RCC 7860 (cell line): ENCODE data around the gene IDH3G.
"Not testable (repeated sequence)": the region's sequence is repeated elsewhere in the genome, so short reads cannot be mapped to it uniquely, and the experiment has no call there.

Source experiments
- DNase-seq: peaks from one replicate; pipeline ENCODE4 v3.0.0-alpha.2; 2015; ENCODE audit warnings: low spot score
- FAIRE-seq: peaks from 2 replicates; lab custom pipeline; 2012; peaks lifted over from hg19 to GRCh38; lab: Jason Lieb, UNC

The IDH3G gene

DNA sequence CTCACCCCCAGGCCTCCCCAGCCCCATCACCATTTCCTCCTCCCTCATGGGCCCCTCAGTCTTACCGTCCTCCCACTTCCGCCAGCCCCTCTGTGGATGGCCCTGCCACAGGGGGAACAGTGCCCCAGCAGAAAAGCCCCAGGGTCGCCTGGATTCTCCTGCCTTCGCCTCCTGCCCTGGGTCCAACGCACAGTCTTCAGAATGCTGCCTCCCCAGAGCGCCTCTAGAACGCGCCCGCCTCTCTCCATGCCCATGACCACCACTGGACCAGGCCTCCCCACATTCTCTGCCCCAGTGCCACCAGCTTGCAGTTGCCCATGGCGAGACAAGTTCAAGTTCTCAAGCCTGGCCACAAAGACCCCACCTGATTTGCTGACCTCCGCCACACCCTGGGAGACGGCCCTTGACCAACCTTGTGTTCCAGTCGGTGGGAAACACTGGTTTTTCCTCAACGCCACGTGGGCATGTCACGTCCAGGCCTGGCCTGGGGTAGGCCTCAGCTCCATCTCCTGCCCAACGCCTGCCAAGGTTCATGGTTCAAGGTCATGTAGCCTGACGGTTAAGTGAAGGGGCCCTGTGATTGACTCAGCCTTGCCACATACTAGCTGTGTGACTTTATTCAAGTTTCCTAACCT, 30.8 kb downstream of the IDH3G start:
- DNase-seq (no peak), FAIRE-seq (no peak)

DNA sequence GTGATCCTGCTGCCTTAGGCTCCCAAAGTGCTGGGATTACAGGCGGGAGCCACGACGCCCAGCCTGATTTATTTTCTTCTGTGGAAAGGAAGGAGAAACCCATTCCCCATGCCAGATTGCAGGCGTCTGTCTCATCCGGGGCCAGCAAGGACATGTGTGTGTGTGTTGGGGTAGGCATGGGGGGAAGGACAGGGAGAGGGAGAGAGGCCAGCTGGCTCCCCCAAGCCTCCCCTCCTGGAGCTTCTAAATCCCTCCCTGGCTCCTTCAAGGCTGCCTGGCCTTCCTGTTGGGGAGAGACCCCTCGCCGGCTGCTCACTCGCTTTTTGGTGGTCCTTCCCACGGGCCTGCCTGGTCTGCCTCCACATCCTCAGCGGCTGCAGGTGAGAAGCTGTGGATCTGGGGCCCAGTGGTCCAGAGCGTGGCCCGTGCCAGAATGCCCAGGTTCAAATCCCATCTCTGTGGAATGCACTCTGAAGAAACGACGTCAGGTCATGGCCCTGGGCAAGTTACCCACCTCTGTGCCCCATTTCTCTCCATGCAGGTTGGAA, 31.5 kb downstream of the IDH3G start:
- no peak for DNase-seq
- FAIRE-seq, result no peak

DNA sequence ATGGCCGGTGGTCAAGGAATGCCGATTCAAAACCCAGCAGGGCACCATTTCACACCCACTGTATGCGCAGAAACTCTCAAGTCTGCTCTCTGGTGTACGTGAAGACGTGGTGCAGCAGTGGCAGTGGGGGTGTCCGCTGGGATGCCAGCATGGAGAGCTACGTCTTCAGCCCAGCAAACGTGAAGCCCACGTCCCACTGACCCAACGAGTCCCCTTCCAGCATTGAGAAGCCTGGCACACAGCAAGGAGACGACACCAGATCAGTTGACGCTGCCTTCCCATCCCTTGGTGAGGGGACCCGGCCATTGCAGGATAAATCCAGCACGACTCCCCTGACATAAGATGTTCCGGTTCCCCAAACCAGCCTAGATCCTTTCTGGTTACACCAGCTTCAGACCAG, 32.3 kb downstream of the IDH3G start:
- DNase-seq (no peak), FAIRE-seq (no peak)

DNA sequence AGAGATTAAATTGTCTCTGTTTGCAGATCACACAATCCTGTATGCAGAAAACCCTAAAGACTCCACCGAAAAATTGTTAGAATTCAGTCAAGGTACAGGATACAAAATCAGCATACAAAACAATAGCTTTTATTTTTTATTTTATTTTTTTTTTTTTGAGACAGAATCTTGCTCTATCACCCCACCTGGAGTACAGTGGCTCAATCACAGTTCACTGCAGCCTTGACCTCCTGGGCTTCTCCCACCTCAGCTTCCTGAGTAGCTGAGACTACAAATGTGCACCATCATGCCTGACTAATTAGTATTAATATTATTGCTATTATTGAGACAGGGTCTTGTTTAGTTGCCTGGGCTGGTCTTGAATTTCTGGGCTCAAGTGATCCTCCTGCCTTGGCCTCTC, 39.0 kb downstream of the IDH3G start:
- DNase-seq (no peak), FAIRE-seq (no peak)

DNA sequence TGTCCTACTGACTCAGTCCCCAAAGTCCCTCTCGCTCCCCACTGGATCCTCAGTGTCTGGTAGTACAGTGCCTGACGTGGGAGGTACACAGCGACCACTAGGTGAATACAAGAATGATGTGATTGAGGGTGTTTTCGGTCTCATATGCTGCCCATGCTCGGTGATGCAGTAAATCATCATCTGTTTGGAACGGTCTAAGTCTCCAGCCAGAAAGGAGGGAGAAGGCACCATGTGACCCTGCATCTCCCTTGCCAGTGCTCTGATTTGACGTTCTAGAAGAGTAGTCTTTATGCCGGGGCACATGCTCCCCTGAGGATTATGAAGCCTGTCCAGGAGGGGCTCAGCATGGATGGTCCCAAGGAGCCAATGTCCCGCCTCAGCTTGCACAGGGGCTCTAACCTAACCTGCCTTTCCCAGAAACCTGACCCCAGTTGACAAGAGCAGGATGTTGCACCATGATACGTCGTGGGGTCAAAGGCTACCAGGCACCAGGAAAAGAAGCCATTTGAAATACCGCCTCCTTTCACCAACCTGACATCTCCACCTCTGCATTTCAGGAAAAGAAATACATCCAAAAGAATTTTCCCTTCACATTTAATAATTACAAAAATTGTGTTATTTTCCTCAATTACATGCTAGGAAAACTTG, 43.9 kb downstream of the IDH3G start:
- DNase-seq, result no peak
- FAIRE-seq, result no peak

DNA sequence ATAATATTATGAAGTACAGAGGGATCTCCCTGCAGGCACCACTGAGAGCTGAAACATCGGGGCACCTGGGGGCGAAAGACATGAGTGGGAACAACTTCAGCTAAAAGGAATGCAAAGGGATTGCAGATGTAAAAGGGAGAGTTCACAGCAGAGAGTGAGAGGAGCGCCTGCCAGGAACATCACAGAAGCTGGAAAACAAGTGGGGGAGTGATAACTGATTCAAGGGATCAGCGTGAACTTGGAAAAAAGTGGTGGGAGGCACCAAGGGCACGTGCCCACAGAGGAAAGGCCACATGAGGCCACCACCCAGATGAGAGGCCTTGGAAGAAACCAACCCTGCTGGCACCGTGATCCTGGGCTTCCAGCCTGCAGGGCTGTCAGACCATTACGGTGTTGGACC, 45.2 kb downstream of the IDH3G start:
- FAIRE-seq, DNase-seq: not testable (repeated sequence)

DNA sequence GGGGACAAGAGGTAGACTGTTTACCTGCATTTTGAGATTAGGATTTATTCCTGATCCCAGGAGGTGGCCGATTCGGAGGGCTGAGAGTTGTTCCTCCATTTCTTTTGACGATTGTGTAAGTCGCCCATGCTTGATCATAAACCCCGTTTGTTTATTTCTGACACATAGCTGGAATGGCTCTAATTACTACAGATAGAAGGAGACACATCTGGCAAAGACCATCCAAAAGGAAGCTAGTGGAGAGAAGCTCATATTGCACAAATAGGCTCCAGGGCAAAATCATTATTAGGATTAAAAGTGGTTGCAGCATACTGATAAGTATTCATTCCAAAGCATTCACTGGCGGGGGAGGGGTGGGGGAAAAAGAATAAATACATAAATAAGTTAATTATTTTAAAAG, 47.2 kb downstream of the IDH3G start:
- FAIRE-seq, DNase-seq: not testable (repeated sequence)

DNA sequence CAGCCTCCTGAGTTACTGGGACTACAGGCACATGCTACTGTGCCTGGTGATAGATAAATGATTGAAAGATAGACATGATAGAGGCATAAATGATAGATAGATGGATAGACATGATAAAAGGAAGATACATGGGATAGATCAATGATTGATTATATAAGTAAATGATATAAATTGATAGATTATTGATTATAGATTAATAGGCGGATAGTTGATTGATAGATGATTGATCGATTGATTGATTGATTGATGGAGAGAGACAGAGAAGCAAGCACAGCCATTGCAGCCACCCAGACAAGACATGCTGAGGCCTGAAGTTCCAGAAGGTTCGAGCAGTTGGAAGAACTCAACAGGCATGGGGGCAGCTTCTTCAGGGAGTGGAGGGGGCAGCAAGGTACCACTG, 47.8 kb downstream of the IDH3G start:
- DNase-seq (no peak), FAIRE-seq (no peak)

DNA sequence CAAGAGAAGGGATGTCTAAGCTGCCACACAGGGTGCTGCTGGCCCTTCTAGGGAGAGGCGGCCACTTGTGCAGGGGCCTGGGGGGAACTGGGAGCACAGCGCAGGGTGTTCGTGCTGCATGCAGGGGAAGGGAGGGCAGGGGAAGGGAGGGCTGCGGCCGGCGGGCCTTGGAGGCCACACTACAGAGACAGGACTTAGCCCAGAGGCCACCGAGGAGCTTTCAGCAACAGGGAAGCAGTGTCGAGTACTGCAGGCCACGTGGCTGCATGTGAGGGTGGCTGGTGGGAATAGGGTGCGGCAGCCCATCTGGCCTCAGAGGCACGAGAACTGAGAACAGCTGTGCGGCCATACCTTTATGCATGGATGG, 49.1 kb downstream of the IDH3G start:
- not testable (repeated sequence) for DNase-seq, FAIRE-seq

DNA sequence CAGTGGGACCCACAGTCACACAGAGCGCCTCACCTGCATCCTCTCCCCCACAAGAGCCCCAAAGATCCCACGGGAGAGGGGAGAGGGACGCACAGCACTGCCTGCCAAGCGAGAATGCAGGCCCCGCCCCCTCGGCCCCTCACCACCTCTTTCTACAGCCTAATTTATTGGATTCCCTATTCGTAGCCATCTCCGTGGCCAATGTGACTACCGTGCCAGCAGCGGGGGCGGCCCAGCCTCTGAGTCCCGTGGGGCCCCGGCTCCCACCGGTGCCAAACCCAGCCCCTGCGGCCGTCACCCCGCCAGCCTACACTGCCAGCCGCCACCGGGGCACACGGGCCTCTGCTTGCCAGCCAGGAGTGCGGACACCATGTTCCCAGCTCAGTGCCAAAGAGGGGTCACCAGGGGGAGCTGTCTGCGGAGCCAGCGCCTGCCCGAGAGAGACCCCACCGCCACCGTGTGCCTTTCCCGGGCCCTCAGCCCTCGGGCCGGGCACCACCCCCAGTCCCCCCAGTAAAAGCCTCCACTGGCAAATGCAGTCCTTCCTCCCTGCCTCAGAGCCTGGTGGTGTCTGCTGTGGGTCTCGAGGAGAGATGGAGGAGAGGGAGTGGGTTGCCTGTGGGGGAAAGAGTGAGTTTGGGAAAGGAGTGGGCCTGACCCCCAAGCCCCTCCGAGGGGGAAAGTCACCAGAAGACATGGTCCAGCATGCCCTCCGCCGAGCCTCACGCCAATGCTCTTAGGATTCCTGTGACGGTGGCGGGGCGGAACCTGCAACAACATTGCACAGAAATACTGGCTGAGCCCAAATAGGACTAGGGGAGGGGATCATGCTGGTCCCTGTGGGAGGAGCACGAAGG, 49.7 kb downstream of the IDH3G start:
- FAIRE-seq, result no peak
- DNase-seq, result no peak

DNA sequence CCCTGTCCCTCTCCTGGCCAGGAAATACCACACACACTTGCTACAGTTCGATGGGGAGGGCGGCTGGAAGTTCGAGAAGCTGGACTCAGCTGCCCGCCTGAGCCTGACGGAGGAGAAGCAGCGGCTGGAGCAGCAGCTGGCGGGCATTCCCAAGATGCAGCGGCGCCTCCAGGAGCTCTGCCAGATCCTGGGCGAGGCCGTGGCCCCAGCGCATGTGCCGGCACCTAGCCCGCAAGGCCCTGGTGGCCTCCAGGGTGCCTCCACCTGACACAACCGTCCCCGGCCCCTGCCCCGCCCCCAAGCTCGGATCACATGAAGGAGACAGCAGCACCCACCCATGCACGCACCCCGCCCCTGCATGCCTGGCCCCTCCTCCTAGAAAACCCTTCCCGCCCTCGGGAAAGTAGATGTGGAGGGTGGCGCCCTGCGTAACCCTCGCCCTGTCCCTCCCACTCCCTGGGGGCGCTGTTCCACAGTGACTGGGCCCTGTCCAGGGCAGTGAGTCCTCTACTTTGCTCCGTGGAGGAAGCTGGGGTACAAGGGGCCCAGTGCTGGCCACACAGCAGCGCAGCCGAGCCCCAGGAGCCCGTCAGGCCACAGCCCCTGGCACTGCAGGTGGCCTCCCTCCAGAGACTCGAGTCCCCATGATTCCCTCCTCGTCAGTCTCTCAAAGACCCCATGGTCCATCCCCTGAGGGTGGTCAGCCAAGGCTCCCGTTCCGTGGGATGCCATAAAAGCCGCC, 50.5 kb downstream of the IDH3G start:
- not testable (repeated sequence) for FAIRE-seq, DNase-seq

DNA sequence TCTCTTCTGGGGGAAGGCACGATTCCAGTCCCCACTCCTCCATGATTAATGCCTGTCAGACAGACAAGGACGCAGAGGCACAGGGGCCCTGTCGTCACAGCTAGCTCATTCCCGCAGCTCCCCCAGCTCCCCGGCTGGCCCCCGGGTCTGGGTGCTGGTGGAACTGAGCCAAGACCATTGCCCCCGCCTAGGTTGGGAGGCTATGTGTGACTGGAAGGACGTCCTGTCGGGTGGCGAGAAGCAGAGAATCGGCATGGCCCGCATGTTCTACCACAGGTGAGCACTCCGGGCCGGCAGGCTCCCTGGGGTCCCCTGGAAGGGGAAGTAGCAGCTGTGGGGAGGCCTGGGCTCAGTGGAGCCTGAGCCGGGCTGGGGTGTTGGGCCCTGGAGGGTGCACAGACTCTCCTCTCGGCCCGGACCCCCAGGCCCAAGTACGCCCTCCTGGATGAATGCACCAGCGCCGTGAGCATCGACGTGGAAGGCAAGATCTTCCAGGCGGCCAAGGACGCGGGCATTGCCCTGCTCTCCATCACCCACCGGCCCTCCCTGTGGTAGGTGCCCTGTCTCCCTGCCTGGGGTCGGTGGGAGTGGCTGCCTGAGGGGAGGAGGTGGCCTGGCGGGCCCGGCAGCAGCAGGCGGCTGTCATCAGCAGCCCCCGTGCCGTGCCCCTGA, 51.2 kb downstream of the IDH3G start:
- not testable (repeated sequence) for FAIRE-seq, DNase-seq

DNA sequence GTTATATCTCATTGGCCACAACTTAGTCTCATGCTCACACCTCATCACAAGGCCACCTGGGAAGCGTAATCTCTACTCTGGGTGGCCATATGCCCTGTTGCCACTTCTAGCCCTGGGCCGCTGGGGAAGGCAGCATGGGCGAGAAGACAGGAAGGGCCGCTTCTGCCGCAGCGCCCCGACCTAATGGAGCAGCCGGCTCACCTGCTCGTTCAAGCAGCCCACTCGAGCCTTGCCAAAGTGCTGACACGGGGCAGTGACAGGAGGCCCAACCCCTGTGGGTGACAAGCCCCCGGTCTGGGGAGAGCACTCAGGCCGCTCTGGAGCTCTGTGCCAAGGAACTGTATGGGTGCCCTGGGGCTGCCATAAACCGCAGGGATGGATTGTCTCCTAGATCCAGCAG, 52.1 kb downstream of the IDH3G start:
- not testable (repeated sequence) for FAIRE-seq, DNase-seq

DNA sequence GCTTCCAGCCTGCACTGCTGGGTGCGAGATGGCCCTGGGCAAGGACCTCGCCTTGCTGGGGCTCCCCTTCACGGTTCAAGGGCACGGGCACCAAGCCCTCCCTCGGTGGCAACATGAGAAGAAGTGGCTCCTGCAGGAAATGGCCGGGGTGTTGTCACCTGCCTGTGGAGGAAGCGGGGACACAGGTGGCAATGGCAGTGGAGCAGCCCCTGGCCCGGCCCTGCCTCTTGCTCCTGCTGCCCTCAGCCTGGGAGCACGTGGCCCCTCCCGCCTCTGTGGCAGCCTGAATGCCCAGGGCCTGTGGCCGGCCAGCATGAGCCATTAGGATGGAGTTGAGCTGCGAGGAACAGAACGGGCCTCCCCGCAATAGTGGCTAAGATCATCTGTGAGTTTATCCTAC, 52.7 kb downstream of the IDH3G start:
- DNase-seq, result no peak
- FAIRE-seq, result no peak

DNA sequence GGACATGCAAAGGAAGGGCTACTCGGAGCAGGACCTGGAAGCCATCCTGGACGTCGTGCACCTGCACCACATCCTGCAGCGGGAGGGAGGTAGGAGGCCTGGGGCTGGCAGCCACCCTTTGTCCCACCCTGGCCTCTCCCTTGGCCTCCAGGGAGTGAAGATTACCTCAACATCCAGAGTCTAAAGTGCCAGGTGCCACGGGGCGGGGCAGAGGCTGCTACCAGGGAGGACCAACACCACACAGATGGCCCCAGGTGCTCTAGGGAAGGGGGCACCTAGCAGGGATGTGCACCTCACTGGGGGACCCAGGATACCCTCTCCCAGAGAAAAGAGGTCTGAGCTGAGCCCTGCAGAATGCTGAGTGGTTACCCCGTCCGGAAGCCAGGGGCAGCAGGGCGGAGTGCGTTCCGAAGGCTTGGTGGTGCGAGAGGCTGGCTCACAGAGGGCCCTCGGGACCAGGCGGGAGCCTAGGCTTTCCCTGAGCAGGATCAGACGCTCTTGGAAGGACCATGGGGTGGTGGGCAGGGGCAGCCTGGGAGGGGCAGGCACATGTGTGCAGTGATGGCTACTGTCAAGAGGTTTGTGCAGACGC, 53.4 kb downstream of the IDH3G start:
- no peak for FAIRE-seq
- DNase-seq, result no peak

DNA sequence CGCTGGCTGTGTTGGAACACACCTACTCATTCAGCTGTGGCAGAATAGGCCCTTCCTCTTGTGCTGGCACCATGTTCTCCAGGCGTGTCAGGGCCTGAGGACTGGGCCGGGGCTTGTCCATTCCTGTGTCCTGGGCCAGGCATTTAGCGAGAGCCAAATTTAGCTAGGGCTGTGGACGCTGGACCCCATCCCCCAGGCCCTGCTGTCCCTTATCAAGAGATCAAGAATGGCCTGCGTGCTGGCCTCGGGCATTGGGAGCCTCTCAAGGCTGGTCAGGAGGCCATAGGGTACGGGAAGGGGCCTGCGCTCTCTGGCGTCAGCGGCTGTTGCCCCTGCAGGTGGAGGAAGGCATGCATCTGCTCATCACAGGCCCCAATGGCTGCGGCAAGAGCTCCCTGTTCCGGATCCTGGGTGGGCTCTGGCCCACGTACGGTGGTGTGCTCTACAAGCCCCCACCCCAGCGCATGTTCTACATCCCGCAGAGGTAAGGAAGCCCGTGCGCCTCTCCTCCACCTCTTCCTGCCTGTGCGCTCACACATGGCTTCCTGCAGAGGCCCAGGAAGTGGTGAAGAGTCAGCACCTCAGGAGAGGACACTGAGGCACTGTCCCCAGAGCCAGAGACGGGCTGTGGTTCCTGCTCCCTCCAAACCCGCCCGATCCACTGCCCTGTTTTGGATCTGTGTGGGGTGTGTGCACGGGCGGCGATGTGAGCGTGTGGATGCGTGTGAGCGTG, 54.3 kb downstream of the IDH3G start:
- FAIRE-seq (no peak), DNase-seq (no peak)

DNA sequence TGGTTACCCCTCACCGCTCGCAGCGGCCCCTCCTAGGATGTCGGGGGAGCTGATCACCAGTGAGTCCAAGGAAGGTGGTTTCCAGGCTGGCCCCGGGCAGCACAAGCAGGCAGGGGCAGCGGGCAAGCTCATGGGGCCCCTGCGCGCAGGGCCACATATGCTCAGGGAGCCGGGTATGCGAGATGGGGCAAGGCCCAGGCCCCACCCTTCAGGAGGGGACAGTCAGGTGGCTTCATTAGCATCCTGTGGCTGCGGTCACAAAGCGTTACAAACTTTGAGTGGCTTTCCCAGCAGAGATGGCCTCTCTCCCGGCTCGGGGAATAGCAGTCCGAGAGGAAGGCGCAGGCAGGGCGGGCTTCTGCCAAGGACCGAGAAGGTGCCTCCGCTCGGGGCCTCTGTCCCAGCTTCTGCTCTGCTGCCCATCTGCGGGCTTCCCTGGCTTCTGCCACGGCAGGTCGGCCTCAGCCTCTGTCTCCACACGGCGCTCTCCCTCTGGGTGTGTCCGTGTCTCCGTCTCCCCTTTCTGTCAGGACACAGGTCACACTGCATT, 56.0 kb downstream of the IDH3G start:
- FAIRE-seq, result no peak

DNA sequence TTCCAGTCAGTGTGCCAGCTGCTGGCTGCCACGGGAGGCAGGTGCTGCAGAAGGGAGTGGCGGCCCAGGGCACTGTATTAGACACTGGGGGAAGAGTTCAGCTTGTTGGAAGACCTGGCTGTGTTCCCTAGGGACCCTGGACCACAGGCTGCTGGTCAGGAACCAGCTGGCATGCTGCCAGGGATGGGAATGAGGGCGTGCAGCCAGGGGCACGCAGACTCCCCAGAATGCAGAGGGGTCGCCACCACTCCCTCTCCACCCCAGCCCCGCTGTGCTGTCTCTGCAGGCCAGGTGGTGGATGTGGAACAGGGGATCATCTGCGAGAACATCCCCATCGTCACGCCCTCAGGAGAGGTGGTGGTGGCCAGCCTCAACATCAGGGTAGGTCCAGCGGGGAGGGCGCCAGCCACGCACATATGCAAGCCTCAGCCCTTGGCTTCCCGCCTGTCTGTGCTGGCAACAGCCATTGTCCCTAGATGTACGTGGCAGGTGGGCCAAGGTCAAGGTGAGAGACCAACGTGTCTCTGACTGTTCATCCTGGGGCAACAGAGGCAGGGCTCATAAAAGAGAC, 57.2 kb downstream of the IDH3G start:
- DNase-seq, result no peak
- FAIRE-seq, result no peak

More for the DNA sequence above, 56.0 kb downstream of the IDH3G start:
- DNase-seq, result no peak
